ENCODE results near the gene ELN.

- TF ChIP-seq EZH2phosphoT487 (IDR thresholded peaks at IDR 0.05; ENCODE audit: insufficient read depth, low read depth): no peak
- TF ChIP-seq EZH2 (IDR thresholded peaks at IDR 0.05; ENCODE audit: insufficient read depth, poor library complexity, severe bottlenecking): no peak
Observed at GRCh38 chr7:73994761-73995160, 33.2 kb upstream of the ELN start.
